Vagina (tissue), 2 donors: ENCODE measurements around the gene KCNH1. TPM values are rescaled to one million over a fixed set of nuclear protein-coding genes. Genes with fewer than 3 reads are reported as not detected.

Experiments used
- DNase-seq, 2 donors: peaks; one replicate each; pipeline ENCODE4 v3.0.0-alpha.2; 2017; ENCODE audit errors: extremely low spot score in 2 of 2
- H3K27ac ChIP-seq: fragments of 200-600 bp; sonication (generic); one replicate; pipeline ENCODE4 v1.5.1; 2019
- H3K27me3 ChIP-seq: fragments of 200-600 bp; sonication (generic); one replicate; pipeline ENCODE4 v1.5.1; 2019
- H3K36me3 ChIP-seq, 2 donors: fragments of 200-600 bp; sonication (generic); one replicate each; pipeline ENCODE4 v1.5.1; 2017 to 2019
- H3K4me1 ChIP-seq: fragments of 200-600 bp; sonication (generic); one replicate; pipeline ENCODE4 v1.5.1; 2019
- H3K4me3 ChIP-seq, 2 donors: fragments of 200-600 bp; sonication (generic); 1 replicate in 1 of 2; 2 replicates in 1 of 2; pipeline ENCODE4 v1.5.1; 2016 to 2019
- H3K9me3 ChIP-seq: fragments of 200-600 bp; sonication (generic); one replicate; pipeline ENCODE4 v1.5.1; 2019
- POLR2A ChIP-seq, 2 donors: fragments of 450-650 bp; IDR thresholded peaks; one replicate each; pipeline ENCODE4 v1.6.1; 2017; ENCODE audit warnings: antibody characterized with exemption in 2 of 2, mild to moderate bottlenecking in 2 of 2, moderate library complexity in 2 of 2
- POLR2AphosphoS5 ChIP-seq, 2 donors: sonication (generic); formaldehyde crosslinking; IDR thresholded peaks; one replicate each; pipeline ENCODE4 v1.9.0; 2017; ENCODE audit warnings: antibody characterized with exemption in 2 of 2, mild to moderate bottlenecking in 2 of 2, low read depth in 1 of 2; ENCODE audit not compliant: insufficient read depth in 1 of 2
- intact Hi-C: fragments of 100-400 bp; cut with DNase I; formaldehyde crosslinking; loops from one replicate; pipeline ENCODE4 v1.15.1; 2023
- total RNA-seq: library from RNA; depleted of rRNA; stranded (reverse); fragments of >200 nt; gene quantifications from one replicate; pipeline ENCODE4 v1.2.3, GENCODE V29; 2016
- TF ChIP-seq, protein P1 (sequence below), 3 experiments: fragments of 450-650 bp in 2 of 3; fragments of 200-600 bp in 1 of 3; sonication (generic) in 1 of 3; IDR thresholded peaks; one replicate each; pipeline ENCODE4 v1.5.1; 2017 to 2019; ENCODE audit warnings: antibody characterized with exemption in 3 of 3, mild to moderate bottlenecking in 2 of 3, moderate library complexity in 2 of 3

KCNH1 gene
- total RNA-seq, 1 donor from 2014 or later = 3.9 TPM

DNA sequence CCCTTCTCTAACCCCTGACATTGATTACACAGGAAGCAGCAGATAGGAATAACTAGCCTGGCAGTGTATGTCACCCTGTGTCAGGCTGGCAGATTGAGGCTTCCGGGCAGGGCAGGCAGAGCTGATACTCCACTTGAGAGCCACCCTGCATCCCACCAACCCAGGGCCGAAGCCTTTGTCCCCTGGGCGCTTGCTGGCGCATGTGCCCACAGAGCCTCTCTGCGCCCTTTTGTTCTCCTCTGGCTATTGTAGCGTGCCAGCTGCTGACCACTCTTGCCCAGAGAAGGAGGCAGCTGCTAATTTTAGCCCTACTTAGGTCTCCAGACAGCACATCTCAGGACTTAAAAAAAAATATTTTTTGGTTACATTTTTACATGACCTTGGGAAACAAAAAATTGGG is 500.3 kb downstream of the KCNH1 start:
- Histone ChIP-seq H3K4me3 (no peak overlapping the region), H3K9me3 (no peaks in the 10 kb centered on the region), H3K27me3 (no peaks in the 10 kb centered on the region), H3K27ac (no peak overlapping the region), H3K4me1 (no peaks in the 10 kb centered on the region), H3K36me3 (no peaks in the 10 kb centered on the region)
- DNase-seq = no peak
- intact Hi-C loops = no loop called here
- TF ChIP-seq POLR2A (IDR thresholded peaks at IDR 0.05) (no peak), POLR2AphosphoS5 (IDR thresholded peaks at IDR 0.05; ENCODE audit: insufficient read depth in 1 of 2, low read depth in 1 of 2) (no peak)
- TF ChIP-seq, protein P1, sequence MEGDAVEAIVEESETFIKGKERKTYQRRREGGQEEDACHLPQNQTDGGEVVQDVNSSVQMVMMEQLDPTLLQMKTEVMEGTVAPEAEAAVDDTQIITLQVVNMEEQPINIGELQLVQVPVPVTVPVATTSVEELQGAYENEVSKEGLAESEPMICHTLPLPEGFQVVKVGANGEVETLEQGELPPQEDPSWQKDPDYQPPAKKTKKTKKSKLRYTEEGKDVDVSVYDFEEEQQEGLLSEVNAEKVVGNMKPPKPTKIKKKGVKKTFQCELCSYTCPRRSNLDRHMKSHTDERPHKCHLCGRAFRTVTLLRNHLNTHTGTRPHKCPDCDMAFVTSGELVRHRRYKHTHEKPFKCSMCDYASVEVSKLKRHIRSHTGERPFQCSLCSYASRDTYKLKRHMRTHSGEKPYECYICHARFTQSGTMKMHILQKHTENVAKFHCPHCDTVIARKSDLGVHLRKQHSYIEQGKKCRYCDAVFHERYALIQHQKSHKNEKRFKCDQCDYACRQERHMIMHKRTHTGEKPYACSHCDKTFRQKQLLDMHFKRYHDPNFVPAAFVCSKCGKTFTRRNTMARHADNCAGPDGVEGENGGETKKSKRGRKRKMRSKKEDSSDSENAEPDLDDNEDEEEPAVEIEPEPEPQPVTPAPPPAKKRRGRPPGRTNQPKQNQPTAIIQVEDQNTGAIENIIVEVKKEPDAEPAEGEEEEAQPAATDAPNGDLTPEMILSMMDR (IDR thresholded peaks at IDR 0.05) = no peak

GRCh38 chr1:210633140-210633539 is 500.8 kb downstream of the KCNH1 start:
- DNase-seq = no peak
- no peak for TF ChIP-seq POLR2A (IDR thresholded peaks at IDR 0.05)
- TF ChIP-seq, protein P1 (IDR thresholded peaks at IDR 0.05) = no peak
- TF ChIP-seq POLR2AphosphoS5 (IDR thresholded peaks at IDR 0.05; ENCODE audit: insufficient read depth in 1 of 2, low read depth in 1 of 2) = no peak
- intact Hi-C loops = no loop called here

GRCh38 chr1:210631399-210631798 is 502.5 kb downstream of the KCNH1 start:
- Histone ChIP-seq H3K36me3 (no peaks in the 10 kb centered on the region), H3K9me3 (no peaks in the 10 kb centered on the region), H3K4me1 (no peaks in the 10 kb centered on the region), H3K27ac (no peak overlapping the region), H3K27me3 (no peaks in the 10 kb centered on the region), H3K4me3 (no peak overlapping the region)
- intact Hi-C loops = no loop called here
- TF ChIP-seq, protein P1 (IDR thresholded peaks at IDR 0.05) = no peak
- TF ChIP-seq POLR2A (IDR thresholded peaks at IDR 0.05) = no peak
- TF ChIP-seq POLR2AphosphoS5 (IDR thresholded peaks at IDR 0.05; ENCODE audit: insufficient read depth in 1 of 2, low read depth in 1 of 2) = no peak
- no peak for DNase-seq

More at GRCh38 chr1:210633140-210633539, 500.8 kb downstream of the KCNH1 start:
- Histone ChIP-seq H3K36me3 (no peaks in the 10 kb centered on the region), H3K4me3 (no peak overlapping the region), H3K9me3 (no peaks in the 10 kb centered on the region), H3K27ac (no peak overlapping the region), H3K27me3 (no peaks in the 10 kb centered on the region), H3K4me1 (no peaks in the 10 kb centered on the region)

GRCh38 chr1:210629276-210629675 is 504.7 kb downstream of the KCNH1 start:
- intact Hi-C loops = no loop called here
- Histone ChIP-seq H3K9me3 (no peaks in the 10 kb centered on the region), H3K36me3 (no peaks in the 10 kb centered on the region), H3K4me3 (no peak overlapping the region), H3K27ac (no peak overlapping the region), H3K4me1 (no peaks in the 10 kb centered on the region), H3K27me3 (no peaks in the 10 kb centered on the region)
- TF ChIP-seq POLR2AphosphoS5 (IDR thresholded peaks at IDR 0.05; ENCODE audit: insufficient read depth in 1 of 2, low read depth in 1 of 2) = no peak
- TF ChIP-seq POLR2A (IDR thresholded peaks at IDR 0.05) = no peak
- TF ChIP-seq, protein P1 (IDR thresholded peaks at IDR 0.05) = no peak
- no peak for DNase-seq

DNA sequence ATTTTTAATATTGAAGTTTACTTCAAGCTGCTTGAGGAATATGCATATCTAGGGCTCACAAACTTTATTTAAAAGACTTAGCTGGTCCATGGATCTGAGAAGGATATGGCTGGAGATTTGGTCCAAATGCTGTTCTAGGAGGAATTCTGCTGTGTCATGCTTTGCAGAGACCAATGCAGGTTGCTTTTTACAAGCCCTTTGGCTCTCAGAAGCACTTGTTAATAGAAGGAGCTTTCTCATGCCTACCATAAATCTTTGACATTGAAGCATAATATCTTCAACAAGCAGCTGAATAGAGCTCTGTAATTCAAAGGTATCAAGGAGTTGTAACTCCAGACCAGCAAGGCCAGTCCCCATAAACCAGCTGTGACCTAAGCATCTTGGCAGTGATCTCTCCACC is 506.2 kb downstream of the KCNH1 start:
- H3K9me3 ChIP-seq = no peaks in the 10 kb centered on the region
- no peak overlapping the region for H3K4me3 ChIP-seq
- no peaks in the 10 kb centered on the region for H3K4me1 ChIP-seq
- intact Hi-C loops = no loop called here
- no peak for TF ChIP-seq POLR2AphosphoS5 (IDR thresholded peaks at IDR 0.05; ENCODE audit: insufficient read depth in 1 of 2, low read depth in 1 of 2)
- TF ChIP-seq, protein P1 (IDR thresholded peaks at IDR 0.05) = no peak
- no peak for TF ChIP-seq POLR2A (IDR thresholded peaks at IDR 0.05)
- no peaks in the 10 kb centered on the region for H3K36me3 ChIP-seq
- no peak for DNase-seq
- no peak overlapping the region for H3K27ac ChIP-seq
- no peaks in the 10 kb centered on the region for H3K27me3 ChIP-seq

Other genes with a start within 250 kb of the KCNH1 start
- 58.4 TPM for gene RCOR3, start 125.2 kb upstream of the KCNH1 start, total RNA-seq
- 14.0 TPM for gene TRAF5, start 192.7 kb upstream of the KCNH1 start, total RNA-seq